H1 (cell line): ENCODE measurements around the gene NDUFS4.

Source experiments
- CHD2 ChIP-seq: IDR thresholded peaks from 2 replicates; pipeline ENCODE4 v1.6.1; 2012; ENCODE audit warnings: low read length, improper control_type of control experiment
- CTCF ChIP-seq, 3 experiments: IDR thresholded peaks; 1 replicate in 2 of 3; 2 replicates in 1 of 3; pipeline versions ENCODE4 v1.5.1 to v1.6.1; 2011; ENCODE audit warnings: low read length in 3 of 3, mild to moderate bottlenecking in 3 of 3, inconsistent platforms in 2 of 3, low read depth in 1 of 3, moderate library complexity in 1 of 3; ENCODE audit not compliant: insufficient read depth in 1 of 3; ENCODE audit errors: control extremely low read depth in 1 of 3
- E2F6 ChIP-seq: IDR thresholded peaks from 2 replicates; pipeline ENCODE4 v1.6.1; 2012; ENCODE audit warnings: inconsistent platforms
- EGR1 ChIP-seq: IDR thresholded peaks from 2 replicates; pipeline ENCODE4 v1.6.1; 2011; ENCODE audit warnings: low read depth, low read length, borderline replicate concordance
- EZH2 ChIP-seq: fragments of 200-600 bp; sonication (generic); IDR thresholded peaks from 2 replicates; pipeline ENCODE4 v1.7.1; 2012; ENCODE audit warnings: low read depth, mild to moderate bottlenecking, moderate library complexity, low read length, inconsistent platforms; ENCODE audit not compliant: severe bottlenecking
- JUN ChIP-seq: IDR thresholded peaks from 2 replicates; pipeline ENCODE4 v1.6.1; 2011; ENCODE audit warnings: low read depth, mild to moderate bottlenecking, improper control_type of control experiment, low read length
- MAFK ChIP-seq: IDR thresholded peaks from 2 replicates; pipeline ENCODE4 v1.6.1; 2012; ENCODE audit warnings: low read depth, mild to moderate bottlenecking, improper control_type of control experiment, low read length
- POLR2A ChIP-seq, 2 experiments: IDR thresholded peaks; 1 replicate in 1 of 2; 2 replicates in 1 of 2; pipeline ENCODE4 v1.6.1; 2011; ENCODE audit warnings: low read depth in 2 of 2, low read length in 2 of 2, mild to moderate bottlenecking in 2 of 2; ENCODE audit errors: control extremely low read depth in 1 of 2
- RAD21 ChIP-seq, 2 experiments: IDR thresholded peaks in 1 of 2; conservative IDR thresholded peaks in 1 of 2; 2 replicates each; pipeline ENCODE4 v1.6.1; 2011; ENCODE audit warnings: low read depth in 2 of 2, low read length in 2 of 2, improper control_type of control experiment in 1 of 2, inconsistent platforms in 1 of 2, mild to moderate bottlenecking in 1 of 2, moderate library complexity in 1 of 2
- RXRA ChIP-seq: IDR thresholded peaks from 2 replicates; pipeline ENCODE4 v1.6.1; 2011; ENCODE audit warnings: low read depth, mild to moderate bottlenecking, low read length, moderate library complexity; ENCODE audit not compliant: insufficient read depth
- SIN3A ChIP-seq, 2 experiments: IDR thresholded peaks in 1 of 2; conservative IDR thresholded peaks in 1 of 2; 2 replicates each; pipeline ENCODE4 v1.6.1; 2011 to 2012; ENCODE audit warnings: low read length in 2 of 2, improper control_type of control experiment in 1 of 2, low read depth in 1 of 2, mild to moderate bottlenecking in 1 of 2
- USF2 ChIP-seq: IDR thresholded peaks from 2 replicates; pipeline ENCODE4 v1.6.1; 2011; ENCODE audit warnings: low read length, improper control_type of control experiment

GRCh38 chr5:53713978-53714666 lies 153.7 kb downstream of the NDUFS4 start:
- TF ChIP-seq SIN3A (conservative IDR thresholded peaks at IDR 0.05 in 1 of 2, IDR thresholded peaks at IDR 0.05 in 1 of 2; ENCODE audit: low read depth in 1 of 2, low read length in 2 of 2) (no peak), E2F6 (no peak), EGR1 (no peak), CTCF (IDR thresholded peaks at IDR 0.05; ENCODE audit: control extremely low read depth in 1 of 3, insufficient read depth in 1 of 3, low read depth in 1 of 3, low read length in 3 of 3) (no peak), POLR2A (IDR thresholded peaks at IDR 0.05; ENCODE audit: control extremely low read depth in 1 of 2, low read depth in 2 of 2, low read length in 2 of 2) (no peak), USF2 (no peak), CHD2 (no peak), RAD21 (IDR thresholded peaks at IDR 0.05 in 1 of 2, conservative IDR thresholded peaks at IDR 0.05 in 1 of 2; ENCODE audit: low read depth in 2 of 2, low read length in 2 of 2) (no peak), JUN (no peak), RXRA (no peak), EZH2 (no peak), MAFK (no peak)
